Skeletal muscle satellite cell (primary cell): ENCODE measurements around the gene GPR37.

Experiments
- H3K27me3 ChIP-seq: 2 replicates; pipeline ENCODE4 v1.7.0; 2013; ENCODE audit warnings: low read length; ENCODE audit not compliant: control insufficient read depth, insufficient read depth
- H3K36me3 ChIP-seq: 2 replicates; pipeline ENCODE4 v1.7.0; 2013; ENCODE audit warnings: mild to moderate bottlenecking, control low read depth, low read length; ENCODE audit not compliant: insufficient read depth
- H3K4me1 ChIP-seq: 2 replicates; pipeline ENCODE4 v1.7.0; 2013; ENCODE audit warnings: low read length; ENCODE audit not compliant: control insufficient read depth, insufficient read depth
- H3K4me2 ChIP-seq: 2 replicates; pipeline ENCODE4 v1.7.0; 2013; ENCODE audit warnings: mild to moderate bottlenecking, low read length
- H3K4me3 ChIP-seq: 2 replicates; pipeline ENCODE4 v1.7.0; 2013; ENCODE audit warnings: low read length
- H3K9ac ChIP-seq: 2 replicates; pipeline ENCODE4 v1.7.0; 2013; ENCODE audit warnings: mild to moderate bottlenecking, low read depth, low read length, moderate library complexity
- H3K9me3 ChIP-seq: replicated peaks from 2 replicates; pipeline ENCODE4 v1.7.0; 2013; ENCODE audit warnings: mild to moderate bottlenecking, control low read depth, low read length

GPR37 gene

DNA sequence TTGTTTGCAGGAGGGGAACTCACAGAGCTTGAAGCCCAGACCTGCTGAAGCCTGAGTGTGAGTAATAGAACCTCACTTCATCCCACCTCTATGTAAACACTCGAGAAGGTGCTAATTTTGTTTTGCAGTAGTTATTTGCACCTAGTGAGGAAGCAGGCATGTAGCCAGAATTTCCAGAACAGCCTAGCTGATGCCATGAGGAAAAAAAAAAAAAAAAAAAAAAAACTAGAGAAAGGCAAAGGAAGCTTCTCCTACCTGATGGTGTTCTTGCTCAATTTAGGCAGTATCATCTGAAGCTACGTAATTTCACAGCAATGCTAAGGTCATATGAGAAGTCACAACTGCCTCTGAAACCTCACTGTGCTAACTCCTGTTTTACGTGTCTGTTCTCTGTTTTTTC lies 13.6 kb upstream of the GPR37 start:
- Histone ChIP-seq H3K36me3 (no peaks in the 10 kb centered on the region), H3K4me3 (no peak overlapping the region), H3K9me3 (no peaks in the 10 kb centered on the region), H3K4me2 (no peak overlapping the region), H3K9ac (no peak overlapping the region), H3K27me3 (peaks cover 3% of the 10 kb centered on the region), H3K4me1 (no peaks in the 10 kb centered on the region)

GRCh38 chr7:124777268-124777667 lies 11.7 kb upstream of the GPR37 start:
- H3K27me3 ChIP-seq = peaks cover 13% of the 10 kb centered on the region
- H3K4me3 ChIP-seq = no peak overlapping the region
- H3K36me3 ChIP-seq = no peaks in the 10 kb centered on the region
- H3K4me2 ChIP-seq = no peak overlapping the region
- no peaks in the 10 kb centered on the region for H3K4me1 ChIP-seq
- H3K9ac ChIP-seq = no peak overlapping the region
- no peaks in the 10 kb centered on the region for H3K9me3 ChIP-seq

DNA sequence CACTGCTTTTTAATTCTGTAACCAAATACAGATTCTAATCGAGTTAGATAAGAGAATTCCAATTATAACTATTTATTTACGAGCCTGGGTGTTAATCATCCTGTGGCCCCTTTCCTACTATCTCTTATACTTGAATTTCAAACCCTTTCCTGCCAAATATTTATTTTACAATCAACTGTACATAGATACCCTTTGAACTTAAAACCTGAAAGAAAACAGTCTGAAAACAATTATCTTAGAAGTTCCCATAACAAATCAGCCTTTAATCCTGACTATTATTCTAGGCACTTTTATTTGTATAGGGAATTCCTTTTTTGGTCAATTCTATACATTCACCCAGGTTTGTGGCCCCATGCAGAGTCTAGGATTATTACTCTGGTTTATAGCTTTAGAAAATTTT lies 10.6 kb upstream of the GPR37 start:
- no peak overlapping the region for H3K4me3 ChIP-seq
- H3K36me3 ChIP-seq = no peaks in the 10 kb centered on the region
- no peaks in the 10 kb centered on the region for H3K4me1 ChIP-seq
- no peak overlapping the region for H3K4me2 ChIP-seq
- H3K9ac ChIP-seq = no peak overlapping the region
- no peaks in the 10 kb centered on the region for H3K9me3 ChIP-seq
- peaks cover 13% of the 10 kb centered on the region for H3K27me3 ChIP-seq

DNA sequence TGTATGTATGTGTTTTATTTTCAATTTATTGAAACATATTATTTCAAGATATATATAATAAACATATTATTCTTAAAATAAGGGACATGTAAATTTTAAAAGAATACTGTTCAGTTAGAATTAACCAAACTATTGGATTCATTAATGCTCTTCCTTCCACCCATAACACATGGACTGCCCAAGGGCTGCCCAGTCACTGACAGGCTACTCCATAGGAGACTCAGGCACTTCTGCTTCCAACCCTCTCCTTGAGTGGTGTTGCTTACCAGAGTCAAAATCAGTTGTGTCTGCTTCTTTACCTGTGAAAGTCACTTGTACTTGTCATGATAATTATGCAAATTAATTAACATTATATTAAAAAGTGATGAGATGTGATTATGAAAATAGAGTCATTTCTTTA lies 9.8 kb upstream of the GPR37 start:
- Histone ChIP-seq H3K4me2 (no peak overlapping the region), H3K9ac (no peak overlapping the region), H3K9me3 (no peaks in the 10 kb centered on the region), H3K27me3 (peaks cover 13% of the 10 kb centered on the region), H3K36me3 (no peaks in the 10 kb centered on the region), H3K4me3 (no peak overlapping the region), H3K4me1 (no peaks in the 10 kb centered on the region)

DNA sequence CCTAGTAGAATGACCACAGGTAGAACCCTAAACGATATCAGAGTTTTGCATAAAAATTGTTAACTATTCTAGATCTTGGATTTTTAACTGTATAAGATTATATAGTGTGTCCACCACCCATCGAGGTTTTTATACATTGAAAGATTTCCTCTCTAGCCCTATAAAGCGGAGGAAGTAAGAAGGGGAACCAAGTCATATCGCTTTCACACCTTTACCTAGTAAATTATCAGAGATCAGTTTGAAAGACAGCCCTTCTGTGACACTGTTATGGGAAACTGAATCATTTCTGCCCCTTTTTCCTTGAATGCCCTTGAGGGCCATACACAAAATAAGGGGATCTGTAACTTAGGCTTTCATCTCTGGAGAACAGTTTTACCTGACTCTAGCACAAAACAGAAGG lies 8.3 kb upstream of the GPR37 start:
- no peaks in the 10 kb centered on the region for H3K4me1 ChIP-seq
- H3K9ac ChIP-seq = no peak overlapping the region
- peaks cover 13% of the 10 kb centered on the region for H3K27me3 ChIP-seq
- H3K4me2 ChIP-seq = no peak overlapping the region
- H3K9me3 ChIP-seq = no peaks in the 10 kb centered on the region
- H3K36me3 ChIP-seq = no peaks in the 10 kb centered on the region
- no peak overlapping the region for H3K4me3 ChIP-seq

GRCh38 chr7:124773339-124773738 lies 7.7 kb upstream of the GPR37 start:
- H3K4me2 ChIP-seq = no peak overlapping the region
- H3K4me3 ChIP-seq = no peak overlapping the region
- H3K27me3 ChIP-seq = peaks cover 13% of the 10 kb centered on the region
- no peaks in the 10 kb centered on the region for H3K4me1 ChIP-seq
- H3K9me3 ChIP-seq = no peaks in the 10 kb centered on the region
- H3K9ac ChIP-seq = no peak overlapping the region
- no peaks in the 10 kb centered on the region for H3K36me3 ChIP-seq

- H3K4me3 ChIP-seq = no peak overlapping the region
- H3K4me2 ChIP-seq = no peak overlapping the region
- H3K27me3 ChIP-seq = peaks cover 24% of the 10 kb centered on the region
- H3K9me3 ChIP-seq = no peaks in the 10 kb centered on the region
- no peak overlapping the region for H3K9ac ChIP-seq
- H3K36me3 ChIP-seq = no peaks in the 10 kb centered on the region
- H3K4me1 ChIP-seq = peaks cover 13% of the 10 kb centered on the region
Measured at GRCh38 chr7:124769136-124769535, 3.5 kb upstream of the GPR37 start.

DNA sequence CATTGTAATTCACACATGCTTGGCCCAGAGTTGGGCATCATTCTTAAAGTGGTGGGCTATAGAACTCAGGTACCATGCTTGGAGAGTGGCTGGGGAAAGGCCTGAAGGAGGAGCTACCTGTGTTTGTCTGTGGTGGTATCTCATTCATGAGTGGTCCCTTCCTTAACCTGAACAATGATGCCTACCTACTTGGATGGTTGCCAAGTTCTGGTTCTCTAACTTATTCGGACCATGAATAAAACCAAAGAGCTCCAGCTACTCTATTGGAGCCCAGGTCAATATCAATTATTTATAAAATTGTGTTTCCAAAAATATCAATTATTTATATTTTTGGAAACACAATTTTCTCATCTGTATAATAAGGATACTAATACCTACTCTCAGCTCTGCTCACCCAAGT lies 2.9 kb upstream of the GPR37 start:
- Histone ChIP-seq H3K4me3 (no peak overlapping the region), H3K4me1 (peaks cover 13% of the 10 kb centered on the region), H3K9me3 (no peaks in the 10 kb centered on the region), H3K4me2 (no peak overlapping the region), H3K36me3 (no peaks in the 10 kb centered on the region), H3K27me3 (peaks cover 28% of the 10 kb centered on the region), H3K9ac (no peak overlapping the region)

GRCh38 chr7:124764847-124765400 lies 668 bp downstream of the GPR37 start:
- Histone ChIP-seq H3K27me3 (peaks cover 33% of the 10 kb centered on the region), H3K36me3 (no peaks in the 10 kb centered on the region), H3K4me3 (peak overlapping the region; percentile 74), H3K9ac (no peak overlapping the region), H3K9me3 (no peaks in the 10 kb centered on the region), H3K4me1 (peaks cover 13% of the 10 kb centered on the region), H3K4me2 (peak overlapping the region; percentile 83)

GRCh38 chr7:124764051-124764846 lies 1.3 kb downstream of the GPR37 start:
- no peaks in the 10 kb centered on the region for H3K9me3 ChIP-seq
- peak overlapping the region; percentile 74 for H3K4me3 ChIP-seq
- peak overlapping the region; percentile 83 for H3K4me2 ChIP-seq
- H3K9ac ChIP-seq = no peak overlapping the region
- H3K36me3 ChIP-seq = no peaks in the 10 kb centered on the region
- peaks cover 33% of the 10 kb centered on the region for H3K27me3 ChIP-seq
- peaks cover 13% of the 10 kb centered on the region for H3K4me1 ChIP-seq

GRCh38 chr7:124762611-124763143 lies 2.9 kb downstream of the GPR37 start:
- Histone ChIP-seq H3K36me3 (no peaks in the 10 kb centered on the region), H3K4me1 (peaks cover 13% of the 10 kb centered on the region), H3K27me3 (peaks cover 33% of the 10 kb centered on the region), H3K9me3 (no peaks in the 10 kb centered on the region), H3K4me3 (no peak overlapping the region), H3K4me2 (no peak overlapping the region), H3K9ac (no peak overlapping the region)
